ENCODE data around the gene ANKS1B. TPM values are rescaled to one million over a fixed set of nuclear protein-coding genes. Genes with fewer than 3 reads are reported as not detected.

ANKS1B gene
- polyA plus RNA-seq, 3 donors: not detected

DNA sequence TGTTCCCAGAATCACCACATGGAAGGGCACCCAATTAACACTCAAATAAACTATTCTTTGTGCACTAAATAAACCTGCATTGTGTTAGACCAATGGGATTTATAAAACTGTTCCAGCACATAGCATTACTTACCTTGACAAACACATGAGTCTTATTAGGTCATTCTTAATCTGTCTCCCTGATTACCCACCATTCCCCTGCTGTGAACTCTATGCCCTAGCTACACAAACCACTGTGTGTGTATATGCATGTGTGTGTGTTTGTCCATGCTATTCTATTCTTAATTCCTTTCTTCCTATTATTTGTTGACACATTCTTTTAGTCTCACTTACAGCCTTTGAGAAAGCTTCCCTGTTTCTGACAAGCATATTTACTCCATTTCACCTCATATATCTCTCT lies 640.8 kb downstream of the ANKS1B start:
- TF ChIP-seq, protein P1, sequence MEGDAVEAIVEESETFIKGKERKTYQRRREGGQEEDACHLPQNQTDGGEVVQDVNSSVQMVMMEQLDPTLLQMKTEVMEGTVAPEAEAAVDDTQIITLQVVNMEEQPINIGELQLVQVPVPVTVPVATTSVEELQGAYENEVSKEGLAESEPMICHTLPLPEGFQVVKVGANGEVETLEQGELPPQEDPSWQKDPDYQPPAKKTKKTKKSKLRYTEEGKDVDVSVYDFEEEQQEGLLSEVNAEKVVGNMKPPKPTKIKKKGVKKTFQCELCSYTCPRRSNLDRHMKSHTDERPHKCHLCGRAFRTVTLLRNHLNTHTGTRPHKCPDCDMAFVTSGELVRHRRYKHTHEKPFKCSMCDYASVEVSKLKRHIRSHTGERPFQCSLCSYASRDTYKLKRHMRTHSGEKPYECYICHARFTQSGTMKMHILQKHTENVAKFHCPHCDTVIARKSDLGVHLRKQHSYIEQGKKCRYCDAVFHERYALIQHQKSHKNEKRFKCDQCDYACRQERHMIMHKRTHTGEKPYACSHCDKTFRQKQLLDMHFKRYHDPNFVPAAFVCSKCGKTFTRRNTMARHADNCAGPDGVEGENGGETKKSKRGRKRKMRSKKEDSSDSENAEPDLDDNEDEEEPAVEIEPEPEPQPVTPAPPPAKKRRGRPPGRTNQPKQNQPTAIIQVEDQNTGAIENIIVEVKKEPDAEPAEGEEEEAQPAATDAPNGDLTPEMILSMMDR (IDR thresholded peaks at IDR 0.05): no peak
- Histone ChIP-seq H3K79me2 (ENCODE audit: insufficient read depth, low read length) (no peaks in the 10 kb centered on the region), H3K27ac (ENCODE audit: low read depth in 1 of 2, low read length in 2 of 2) (no peak overlapping the region), H2AFZ (ENCODE audit: insufficient read depth, low read depth, low read length, poor library complexity, severe bottlenecking) (no peak overlapping the region), H3K4me1 (ENCODE audit: control insufficient read depth in 1 of 2, insufficient read depth in 2 of 2, low read length in 2 of 2) (no peaks in the 10 kb centered on the region), H3K4me2 (replicated peaks; ENCODE audit: extremely low read depth, low read length, poor library complexity, severe bottlenecking) (no peak overlapping the region), H4K20me1 (ENCODE audit: insufficient read depth, low read length) (no peaks in the 10 kb centered on the region), H3K4me3 (replicated peaks in 1 of 3; ENCODE audit: low read depth in 2 of 3, low read length in 3 of 3) (no peak overlapping the region), H3K9ac (ENCODE audit: insufficient read depth, low read length, poor library complexity, severe bottlenecking) (no peak overlapping the region), H3K9me3 (replicated peaks in 1 of 2; ENCODE audit: control insufficient read depth in 1 of 2, insufficient read depth in 1 of 2, low read length in 2 of 2) (peaks cover 0 to 2% of the 10 kb centered on the region in 2 donors), H3K36me3 (replicated peaks in 1 of 2; ENCODE audit: control insufficient read depth in 1 of 2, insufficient read depth in 2 of 2, low read length in 2 of 2) (no peaks in the 10 kb centered on the region), H3K27me3 (ENCODE audit: control insufficient read depth in 2 of 2, insufficient read depth in 2 of 2, low read length in 2 of 2) (no peaks in the 10 kb centered on the region)
- H3K4me1 Mint-ChIP-seq: no peaks in the 10 kb centered on the region
- intact Hi-C loops (cut with micrococcal nuclease): no loop called here
- no peak overlapping the region for H3K4me3 Mint-ChIP-seq
- H3K27me3 Mint-ChIP-seq (ENCODE audit: low read depth in 3 of 3): peaks cover 0 to 2% (median 0%) of the 10 kb centered on the region in 3 donors
- no peak overlapping the region for H3K27ac Mint-ChIP-seq
- no peaks in the 10 kb centered on the region for H3K36me3 Mint-ChIP-seq
- H3K9me3 Mint-ChIP-seq: peaks cover 0 to 7% (median 3%) of the 10 kb centered on the region in 7 donors
- no peak for DNase-seq

GRCh38 chr12:99339663-99340062 lies 645.1 kb downstream of the ANKS1B start:
- no peak overlapping the region for H3K4me3 ChIP-seq (replicated peaks in 1 of 3; ENCODE audit: low read depth in 2 of 3, low read length in 3 of 3)
- no peak overlapping the region for H3K27ac ChIP-seq (ENCODE audit: low read depth in 1 of 2, low read length in 2 of 2)
- no peaks in the 10 kb centered on the region for H3K79me2 ChIP-seq (ENCODE audit: insufficient read depth, low read length)
- TF ChIP-seq, protein P1 (IDR thresholded peaks at IDR 0.05): no peak
- H3K27ac Mint-ChIP-seq: no peak overlapping the region
- peaks cover 0 to 2% (median 0%) of the 10 kb centered on the region in 3 donors for H3K27me3 Mint-ChIP-seq (ENCODE audit: low read depth in 3 of 3)
- WGBS (ENCODE audit: insufficient coverage): 83% methylated on average over 2 of the region's 3 CpGs
- H3K36me3 Mint-ChIP-seq: no peaks in the 10 kb centered on the region
- no peaks in the 10 kb centered on the region for H3K36me3 ChIP-seq (replicated peaks in 1 of 2; ENCODE audit: control insufficient read depth in 1 of 2, insufficient read depth in 2 of 2, low read length in 2 of 2)
- peaks cover 4 to 15% of the 10 kb centered on the region in 2 donors for H3K9me3 ChIP-seq (replicated peaks in 1 of 2; ENCODE audit: control insufficient read depth in 1 of 2, insufficient read depth in 1 of 2, low read length in 2 of 2)
- H2AFZ ChIP-seq (ENCODE audit: insufficient read depth, low read depth, low read length, poor library complexity, severe bottlenecking): no peak overlapping the region
- no peak for DNase-seq
- H3K27me3 ChIP-seq (ENCODE audit: control insufficient read depth in 2 of 2, insufficient read depth in 2 of 2, low read length in 2 of 2): no peaks in the 10 kb centered on the region
- intact Hi-C loops (cut with micrococcal nuclease): no loop called here
- no peak overlapping the region for H3K4me3 Mint-ChIP-seq
- H4K20me1 ChIP-seq (ENCODE audit: insufficient read depth, low read length): no peaks in the 10 kb centered on the region
- H3K9ac ChIP-seq (ENCODE audit: insufficient read depth, low read length, poor library complexity, severe bottlenecking): no peak overlapping the region
- H3K4me2 ChIP-seq (replicated peaks; ENCODE audit: extremely low read depth, low read length, poor library complexity, severe bottlenecking): no peak overlapping the region
- H3K9me3 Mint-ChIP-seq: peaks cover 0 to 18% (median 3%) of the 10 kb centered on the region in 7 donors
- no peaks in the 10 kb centered on the region for H3K4me1 Mint-ChIP-seq
- H3K4me1 ChIP-seq (ENCODE audit: control insufficient read depth in 1 of 2, insufficient read depth in 2 of 2, low read length in 2 of 2): no peaks in the 10 kb centered on the region

All from CD14-positive monocyte (primary cell).